ENCODE measurements around the gene ZFAND2A.
"Not testable (repeated sequence)": the region's sequence is repeated elsewhere in the genome, so short reads cannot be mapped to it uniquely, and the experiment has no call there.

The ZFAND2A gene

GRCh38 chr7:1130021-1130990 is 29.7 kb downstream of the ZFAND2A start:
- in situ Hi-C loops (cut with MboI; ENCODE audit: low pct_unique_long_range_greater_than_20kb, low sequenced_read_pairs), result no loop called here
- no peak for DNase-seq

- no peak for DNase-seq
- in situ Hi-C loops (cut with MboI; ENCODE audit: low pct_unique_long_range_greater_than_20kb, low sequenced_read_pairs), result no loop called here
These were observed 30.6 kb downstream of the ZFAND2A start for GRCh38 chr7:1129431-1129830.

GRCh38 chr7:1127001-1127400 is 33.0 kb downstream of the ZFAND2A start:
- no peak for DNase-seq
- in situ Hi-C loops (cut with MboI; ENCODE audit: low pct_unique_long_range_greater_than_20kb, low sequenced_read_pairs), result no loop called here

GRCh38 chr7:1125603-1125969 is 34.4 kb downstream of the ZFAND2A start:
- in situ Hi-C loops (cut with MboI; ENCODE audit: low pct_unique_long_range_greater_than_20kb, low sequenced_read_pairs), result no loop called here
- no peak for DNase-seq

- in situ Hi-C loops (cut with MboI; ENCODE audit: low pct_unique_long_range_greater_than_20kb, low sequenced_read_pairs), result no loop called here
- DNase-seq, result no peak
These were observed 35.0 kb downstream of the ZFAND2A start for GRCh38 chr7:1124816-1125602.

- in situ Hi-C loops (cut with MboI; ENCODE audit: low pct_unique_long_range_greater_than_20kb, low sequenced_read_pairs), result no loop called here
- no peak for DNase-seq
These were observed 35.8 kb downstream of the ZFAND2A start for GRCh38 chr7:1124164-1124563.

GRCh38 chr7:1123715-1124114 is 36.3 kb downstream of the ZFAND2A start:
- no peak for DNase-seq
- in situ Hi-C loops (cut with MboI; ENCODE audit: low pct_unique_long_range_greater_than_20kb, low sequenced_read_pairs), result no loop called here

GRCh38 chr7:1122832-1123501 is 37.0 kb downstream of the ZFAND2A start:
- no peak for DNase-seq
- in situ Hi-C loops (cut with MboI; ENCODE audit: low pct_unique_long_range_greater_than_20kb, low sequenced_read_pairs), result no loop called here

- DNase-seq, result no peak
These were observed 37.8 kb downstream of the ZFAND2A start for GRCh38 chr7:1121886-1122831.

GRCh38 chr7:1121476-1121875 is 38.5 kb downstream of the ZFAND2A start:
- no peak for DNase-seq
- in situ Hi-C loops (cut with MboI; ENCODE audit: low pct_unique_long_range_greater_than_20kb, low sequenced_read_pairs), result no loop called here

More at GRCh38 chr7:1121886-1122831, 37.8 kb downstream of the ZFAND2A start:
- in situ Hi-C loops (cut with MboI; ENCODE audit: low pct_unique_long_range_greater_than_20kb, low sequenced_read_pairs), result no loop called here

GRCh38 chr7:1120791-1121190 is 39.2 kb downstream of the ZFAND2A start:
- no peak for DNase-seq
- in situ Hi-C loops (cut with MboI; ENCODE audit: low pct_unique_long_range_greater_than_20kb, low sequenced_read_pairs), result no loop called here

GRCh38 chr7:1119201-1119600 is 40.8 kb downstream of the ZFAND2A start:
- DNase-seq, result no peak
- in situ Hi-C loops (cut with MboI; ENCODE audit: low pct_unique_long_range_greater_than_20kb, low sequenced_read_pairs), result no loop called here

- no peak for DNase-seq
- in situ Hi-C loops (cut with MboI; ENCODE audit: low pct_unique_long_range_greater_than_20kb, low sequenced_read_pairs), result no loop called here
These were observed 42.6 kb downstream of the ZFAND2A start for GRCh38 chr7:1117321-1117928.

- DNase-seq; in situ Hi-C loops (cut with MboI; ENCODE audit: low pct_unique_long_range_greater_than_20kb, low sequenced_read_pairs): not testable (repeated sequence)
These were observed 43.5 kb downstream of the ZFAND2A start for GRCh38 chr7:1116383-1117008.

GRCh38 chr7:1115171-1116045 is 44.6 kb downstream of the ZFAND2A start:
- in situ Hi-C loops (cut with MboI; ENCODE audit: low pct_unique_long_range_greater_than_20kb, low sequenced_read_pairs); DNase-seq: not testable (repeated sequence)

- no peak for DNase-seq
- in situ Hi-C loops (cut with MboI; ENCODE audit: low pct_unique_long_range_greater_than_20kb, low sequenced_read_pairs), result no loop called here
These were observed 45.5 kb downstream of the ZFAND2A start for GRCh38 chr7:1114505-1114904.

- no peak for DNase-seq
- in situ Hi-C loops (cut with MboI; ENCODE audit: low pct_unique_long_range_greater_than_20kb, low sequenced_read_pairs), result no loop called here
These were observed 45.9 kb downstream of the ZFAND2A start for GRCh38 chr7:1114088-1114487.

All from KBM-7 (cell line).